NOMO-1 treated with dmso at 0.1 percent for 144 hours (cell line): Measurements from ENCODE around the gene EEFSEC.

ENCODE experiments used
- DNase-seq: peaks from one replicate; lab custom pipeline; 2025; ENCODE audit not compliant: unreplicated experiment; lab: John Stamatoyannopoulos, UW

The EEFSEC gene

DNA sequence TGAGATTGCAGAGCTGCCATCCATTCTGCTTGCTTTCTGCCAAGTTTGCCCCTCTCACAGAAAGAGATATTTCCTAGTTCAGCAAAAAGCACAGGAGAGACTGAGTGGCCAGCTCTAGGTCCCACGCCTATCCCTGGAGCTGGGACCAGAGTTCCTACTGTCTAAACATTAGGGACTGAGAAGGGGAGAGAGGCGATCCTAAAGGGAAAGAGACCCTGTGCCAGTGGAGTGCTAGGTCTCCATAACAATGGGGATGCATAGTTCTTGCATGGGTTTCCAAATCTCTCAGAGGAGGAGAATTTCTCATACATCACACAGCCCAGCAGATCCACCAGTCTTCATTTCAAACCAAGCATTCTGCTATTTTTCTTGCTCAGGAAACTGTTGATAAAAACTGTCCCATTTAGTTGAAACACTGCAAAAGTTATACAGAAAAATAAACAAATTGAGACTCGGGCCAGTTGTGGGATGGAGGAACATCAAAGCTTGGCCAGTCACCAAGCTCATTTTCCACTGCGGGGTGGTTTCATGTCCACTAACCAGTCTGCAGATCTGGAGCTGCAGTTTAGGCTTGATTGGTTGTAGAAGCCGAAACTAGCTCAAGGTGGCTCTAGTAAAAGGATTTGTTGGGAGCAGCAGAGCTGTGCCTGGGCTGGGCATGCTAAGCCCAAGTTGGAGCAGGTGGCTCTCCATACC is 62.7 kb downstream of the EEFSEC start:
- DNase-seq = no peak

DNA sequence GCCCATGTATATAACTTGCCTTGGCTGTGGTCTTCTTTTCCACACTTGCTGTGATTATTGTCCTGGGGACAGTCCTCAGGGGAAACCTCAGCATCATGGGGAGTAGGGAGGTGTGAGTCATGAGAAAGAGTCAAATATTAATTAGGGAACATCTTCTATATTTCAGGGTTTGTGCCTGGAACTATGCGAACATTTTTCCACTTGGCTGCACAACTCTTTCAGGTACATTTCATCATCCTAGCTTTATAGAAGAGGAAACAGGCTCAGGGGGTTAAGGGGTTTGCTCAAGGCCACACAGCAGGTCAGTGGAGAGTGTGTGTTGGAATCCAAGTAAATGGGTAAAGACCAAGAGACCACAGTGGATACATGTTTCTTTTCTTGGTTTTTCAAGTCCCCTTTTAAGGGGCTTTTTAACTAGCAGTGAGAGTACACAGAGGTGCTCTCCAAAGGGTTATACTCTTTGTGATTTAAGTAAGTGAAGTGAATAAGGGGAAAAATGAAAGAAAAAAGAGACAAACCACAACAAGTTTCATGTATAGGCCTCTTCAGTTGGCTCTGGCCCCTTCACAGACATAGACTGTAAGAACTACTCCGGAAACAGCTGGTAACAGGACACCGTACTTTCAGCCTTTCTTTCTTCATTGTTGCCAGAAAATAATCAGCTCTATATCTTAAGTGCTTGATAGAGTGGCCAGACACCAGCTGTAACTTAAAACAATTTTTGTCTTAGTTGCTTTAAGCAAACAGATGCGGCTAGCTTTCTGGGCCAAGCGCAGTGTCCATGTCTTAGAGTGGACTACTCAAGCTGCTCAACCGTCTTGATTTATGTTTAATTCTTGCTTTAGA is 64.6 kb downstream of the EEFSEC start:
- no peak for DNase-seq

DNA sequence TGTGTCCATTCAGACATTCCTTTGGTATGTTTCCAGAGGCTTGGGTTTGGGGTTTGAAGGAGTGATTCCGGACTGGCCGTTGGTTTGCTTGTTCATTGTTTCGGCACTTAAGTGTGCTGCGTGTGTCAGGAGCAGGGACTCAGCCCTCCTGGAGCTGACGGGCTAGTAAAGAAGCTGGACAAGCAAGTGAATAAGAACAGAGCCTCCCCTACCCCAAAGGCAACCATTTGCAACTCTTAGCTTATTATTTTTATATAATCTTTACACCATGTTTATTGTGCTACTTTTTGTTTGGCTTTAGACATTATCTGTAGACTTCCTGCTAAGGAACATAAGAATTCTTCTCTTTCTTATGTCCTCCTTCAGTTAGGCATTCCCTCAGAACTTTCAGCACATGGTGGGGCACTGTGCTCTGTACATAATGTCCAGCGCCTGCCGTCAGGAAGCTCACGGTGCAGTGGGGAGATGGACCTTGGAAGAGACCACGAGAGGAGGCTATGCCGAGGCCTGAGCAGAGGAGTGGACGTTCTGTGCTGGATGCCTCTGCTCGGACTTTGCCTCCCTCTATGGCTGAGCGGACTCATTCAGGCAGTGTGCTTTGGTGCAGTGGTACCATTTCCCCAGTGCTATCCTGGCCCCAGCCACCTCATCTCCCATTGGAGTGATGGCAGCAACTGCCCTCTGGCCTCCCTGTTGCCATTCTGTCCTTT is 65.4 kb downstream of the EEFSEC start:
- no peak for DNase-seq

DNA sequence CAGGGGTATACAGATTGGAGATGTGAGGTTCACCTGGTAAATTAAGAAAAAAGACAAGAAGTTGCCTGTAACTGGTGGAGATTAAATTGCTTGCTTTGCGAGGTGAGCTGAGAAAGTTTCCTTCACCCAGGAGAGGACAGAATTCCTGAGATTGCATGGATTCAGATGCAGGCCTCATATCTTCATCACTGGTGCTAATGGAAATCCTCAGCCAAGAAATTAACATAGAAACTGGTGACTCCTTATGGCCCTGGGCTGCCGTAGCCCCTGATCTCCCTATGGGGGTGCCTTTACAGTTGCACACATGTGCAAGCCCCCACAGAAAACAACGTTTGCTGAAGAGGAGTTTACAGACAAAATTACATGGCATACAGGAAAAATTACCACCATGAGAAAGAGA is 68.0 kb downstream of the EEFSEC start:
- no peak for DNase-seq

DNA sequence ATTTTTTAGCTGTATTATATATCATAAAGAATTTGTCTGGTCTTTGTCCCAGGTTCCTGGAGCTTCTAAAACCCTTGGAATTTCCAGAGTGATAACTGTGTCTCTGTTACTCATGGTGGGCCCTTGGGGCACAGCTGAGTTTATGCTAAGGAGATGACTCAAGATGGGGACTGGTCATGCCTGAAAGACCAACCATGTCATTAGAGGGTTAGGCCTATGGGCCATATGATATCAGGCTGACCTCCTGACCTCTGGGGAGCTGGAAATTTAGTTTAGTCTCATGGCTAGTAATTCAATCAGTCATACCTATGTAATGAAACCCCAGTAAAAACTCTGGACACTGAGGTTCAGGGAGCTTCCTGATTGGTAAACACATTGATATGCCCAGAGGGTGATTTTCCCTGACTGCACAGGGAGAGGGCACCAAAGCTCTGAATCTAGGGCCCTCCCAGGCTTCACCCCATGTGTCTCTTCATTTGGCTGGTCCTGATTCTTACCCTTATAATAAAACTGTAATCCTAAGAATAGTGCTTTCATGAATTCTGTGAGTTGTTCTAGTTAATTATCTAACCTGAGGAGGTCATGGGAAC is 69.6 kb downstream of the EEFSEC start:
- no peak for DNase-seq

DNA sequence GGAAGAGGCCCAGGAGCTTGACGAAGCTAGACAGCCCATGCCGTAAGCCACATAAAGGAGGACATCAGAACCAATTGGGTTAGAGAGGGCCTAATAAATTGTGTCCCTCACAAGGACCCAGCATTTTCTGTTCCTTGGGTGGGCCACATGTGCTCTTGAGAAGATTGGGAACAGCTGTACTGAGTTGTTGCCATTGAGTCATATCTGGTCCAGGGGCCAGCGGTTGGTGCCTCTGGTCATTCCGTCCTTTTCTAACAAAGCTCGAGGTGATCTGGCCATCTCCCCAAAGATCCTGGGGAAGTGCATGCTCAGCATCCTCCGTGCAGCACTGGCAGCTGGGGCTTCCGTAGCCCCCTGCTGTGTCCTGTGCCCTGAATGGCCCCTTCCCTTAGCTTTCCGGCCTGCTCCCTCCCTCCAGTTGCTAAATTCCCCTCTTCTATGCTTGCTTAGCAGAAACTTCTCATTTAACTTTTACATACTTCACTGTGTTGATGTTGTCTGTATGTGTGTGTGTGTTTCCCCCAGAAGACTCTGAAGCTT is 73.0 kb downstream of the EEFSEC start:
- no peak for DNase-seq

DNA sequence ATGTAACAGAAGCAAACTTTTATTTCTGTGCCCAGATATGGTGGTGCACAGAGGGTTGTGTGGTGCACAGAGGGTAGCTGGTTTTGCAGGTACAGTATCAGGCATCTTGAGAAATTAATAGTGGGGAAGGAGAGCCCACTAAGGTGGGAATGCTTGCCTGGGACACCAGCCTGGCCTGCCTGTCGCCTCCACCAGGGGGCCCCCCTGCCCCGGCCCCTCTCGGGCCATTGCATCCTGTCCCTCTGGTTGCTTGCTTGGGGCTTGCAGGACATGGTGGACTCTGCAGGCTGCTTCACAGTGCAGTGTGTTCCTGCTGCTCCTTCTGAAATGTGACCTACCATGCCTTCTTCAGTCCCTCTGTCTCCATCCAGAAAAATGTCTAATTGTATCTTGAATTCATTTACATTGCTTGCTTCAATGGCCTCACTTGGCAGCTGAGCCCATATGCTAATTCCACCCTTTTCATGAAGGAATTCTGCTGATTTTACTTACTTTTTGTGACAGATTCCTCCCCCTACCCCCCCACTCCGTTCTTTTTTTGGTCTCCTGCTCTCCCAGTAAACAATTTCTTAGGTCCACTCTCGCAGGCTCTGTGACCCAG is 73.6 kb downstream of the EEFSEC start:
- DNase-seq = no peak

DNA sequence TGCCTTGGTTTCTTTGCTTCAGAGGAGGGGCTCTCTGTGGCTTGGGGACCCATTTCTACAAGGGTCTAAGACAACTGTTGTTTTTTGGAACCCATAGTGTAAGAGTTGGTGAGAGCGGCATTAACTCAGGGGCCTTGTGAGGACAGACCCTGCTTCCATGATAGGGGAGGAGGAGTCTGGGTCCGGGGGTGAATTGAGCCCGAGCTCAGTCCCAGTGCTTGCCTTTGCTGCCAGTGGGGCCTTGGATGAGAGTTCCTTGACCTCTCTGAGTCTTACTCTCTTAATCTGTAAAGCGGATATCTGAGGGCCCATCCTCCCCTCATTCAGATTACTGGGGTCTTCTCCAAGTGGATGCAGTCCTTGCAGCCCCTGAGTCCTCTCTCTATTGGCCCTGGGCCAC is 74.2 kb downstream of the EEFSEC start:
- no peak for DNase-seq

DNA sequence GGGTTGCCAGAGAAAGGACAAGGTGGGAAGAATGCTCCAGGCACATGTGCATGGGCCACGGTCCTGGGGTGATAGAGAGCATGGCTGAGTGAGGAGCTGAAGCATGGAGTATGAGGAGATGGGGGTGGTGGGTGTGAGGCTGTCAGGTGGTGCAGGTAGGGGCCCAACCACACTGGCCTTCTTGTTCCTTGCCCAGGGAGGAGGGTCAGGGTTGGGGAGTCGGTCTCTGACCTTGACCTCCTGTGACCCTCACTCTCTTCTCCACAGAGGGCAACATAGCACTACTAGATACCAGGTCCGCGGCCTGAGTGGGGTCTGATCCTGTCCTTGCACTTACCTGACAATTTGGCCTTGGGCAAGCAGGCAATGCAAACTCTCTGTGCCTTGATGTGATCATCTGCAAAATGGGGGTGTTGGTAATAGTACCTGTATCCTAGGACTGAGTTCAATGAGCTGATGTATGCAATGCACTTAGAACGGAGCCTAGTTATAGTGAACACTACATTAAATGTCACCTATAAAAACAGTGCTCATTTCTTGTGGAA is 75.2 kb downstream of the EEFSEC start:
- no peak for DNase-seq

DNA sequence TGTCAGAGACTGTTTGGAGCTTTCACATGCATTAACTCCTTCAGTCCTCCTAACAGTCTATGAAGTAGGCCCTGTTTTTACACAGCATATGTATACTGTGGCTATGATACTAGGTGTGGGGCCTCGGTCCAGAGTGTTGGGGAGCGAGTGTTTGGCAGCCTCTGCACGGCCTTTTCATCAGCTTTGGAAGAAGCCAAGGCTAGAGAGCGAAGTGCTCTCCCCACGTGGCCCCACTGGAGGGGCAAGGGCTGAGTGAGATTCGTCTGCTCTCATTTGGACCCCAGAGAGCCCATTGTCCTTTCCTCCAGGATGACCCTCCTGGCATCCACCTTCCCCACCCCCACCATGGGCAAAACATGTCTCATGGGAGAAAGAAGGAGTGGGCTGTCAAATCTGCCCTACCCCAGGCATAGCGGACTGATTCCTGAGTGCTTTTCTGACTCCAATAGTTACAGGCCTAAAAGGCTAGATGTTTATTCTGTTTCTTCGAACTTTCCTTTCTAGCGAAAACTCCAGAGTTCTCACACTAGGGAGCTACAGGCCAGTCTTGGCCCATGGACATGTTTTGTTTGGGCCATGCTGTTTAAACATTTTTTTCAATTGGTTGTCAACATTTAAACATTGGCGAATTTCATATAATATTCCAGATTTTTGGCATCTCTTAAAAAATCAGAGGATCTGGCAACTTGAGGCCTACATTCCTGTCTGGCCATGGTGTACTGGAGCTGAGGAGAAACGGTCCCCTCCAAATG is 76.0 kb downstream of the EEFSEC start:
- DNase-seq = no peak

DNA sequence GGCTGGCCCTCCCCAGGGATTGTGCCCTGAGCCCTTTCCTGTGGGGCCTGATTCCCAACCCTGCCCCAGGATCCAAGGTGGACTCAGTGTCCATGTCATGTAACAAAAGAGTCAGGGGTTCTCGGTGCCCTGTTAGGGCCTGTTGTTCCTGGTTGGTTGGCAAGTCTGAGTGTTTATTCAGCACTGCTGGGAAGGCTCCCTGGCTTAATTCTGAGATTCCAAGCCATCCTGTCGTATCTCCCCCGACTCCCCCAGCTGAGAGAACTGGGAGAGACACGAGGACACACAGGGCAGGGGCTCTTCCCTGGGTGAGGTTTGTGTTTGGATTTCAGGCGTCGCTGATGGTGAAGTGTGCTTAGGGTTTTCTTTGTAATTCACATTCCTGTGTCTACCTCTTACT is 78.3 kb downstream of the EEFSEC start:
- DNase-seq = no peak

DNA sequence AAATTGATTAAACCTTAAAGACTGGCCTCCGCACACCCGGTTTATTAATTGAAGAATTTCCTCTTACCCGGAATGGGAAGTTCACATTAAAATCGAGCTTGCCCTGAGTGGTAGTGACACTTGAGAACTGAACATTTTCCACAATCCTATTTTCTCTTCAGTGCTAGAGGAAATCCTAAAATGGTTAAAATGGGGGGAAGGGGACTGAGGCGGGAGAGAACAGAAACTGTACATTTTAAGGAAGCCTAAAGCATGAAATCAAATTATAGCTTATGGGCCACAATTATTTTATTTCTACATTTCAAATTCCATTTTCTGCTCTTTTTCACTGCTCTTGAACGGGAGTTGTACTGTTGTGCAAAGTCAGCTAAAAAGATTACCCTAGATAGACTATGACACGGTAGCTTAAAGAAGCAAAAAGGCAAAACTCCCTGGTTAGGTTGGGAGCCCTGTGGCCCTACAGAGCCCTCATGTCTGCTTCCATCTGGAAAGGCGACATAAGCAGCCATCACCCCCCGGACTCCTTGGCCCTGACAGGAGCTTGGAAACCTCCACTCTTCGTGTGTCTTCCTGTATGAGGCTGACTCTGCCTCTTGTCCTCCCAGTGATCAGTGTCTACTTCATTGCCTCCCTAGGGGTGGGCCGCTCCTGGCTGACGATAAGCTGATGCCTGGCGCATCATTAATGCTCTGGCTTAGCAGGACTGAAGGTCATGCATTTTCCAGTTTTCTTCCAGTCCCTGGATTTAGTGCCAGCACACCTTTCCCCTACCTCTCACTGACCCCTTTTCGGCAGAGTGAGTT is 79.3 kb downstream of the EEFSEC start:
- DNase-seq = no peak

DNA sequence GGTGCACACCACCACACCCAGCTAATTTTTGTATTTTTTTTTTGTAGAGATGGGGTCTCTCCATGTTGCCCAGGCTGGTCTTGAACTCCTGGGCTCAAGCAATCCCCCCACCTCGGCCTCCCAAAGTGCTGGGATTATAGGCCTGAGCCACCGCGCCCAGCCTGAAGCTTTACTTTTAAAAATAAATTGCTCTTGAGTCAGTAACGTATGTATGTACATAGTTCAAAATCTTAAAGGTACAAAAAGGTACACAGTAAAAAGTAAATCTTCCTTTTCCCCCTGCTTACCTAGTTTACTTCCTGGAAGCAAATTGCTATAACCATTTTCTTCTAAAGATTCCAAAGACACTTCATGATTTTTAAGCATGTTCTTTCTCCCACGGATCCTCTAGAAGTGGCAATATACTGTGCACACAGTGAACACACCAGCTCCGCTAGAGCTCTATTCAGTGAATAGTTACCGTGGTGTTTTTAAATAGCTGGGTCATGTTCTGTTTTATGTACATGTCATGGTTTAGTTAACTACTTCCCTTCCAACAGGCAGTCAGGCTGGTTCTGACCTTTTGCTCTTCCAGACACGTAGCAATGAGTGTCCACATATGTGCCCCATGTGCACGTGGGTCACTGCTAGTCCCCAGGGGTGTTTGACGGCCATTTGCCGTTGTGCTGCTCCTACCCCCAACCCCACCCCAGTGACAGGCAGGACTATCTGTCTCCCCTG is 82.1 kb downstream of the EEFSEC start:
- DNase-seq = no peak

DNA sequence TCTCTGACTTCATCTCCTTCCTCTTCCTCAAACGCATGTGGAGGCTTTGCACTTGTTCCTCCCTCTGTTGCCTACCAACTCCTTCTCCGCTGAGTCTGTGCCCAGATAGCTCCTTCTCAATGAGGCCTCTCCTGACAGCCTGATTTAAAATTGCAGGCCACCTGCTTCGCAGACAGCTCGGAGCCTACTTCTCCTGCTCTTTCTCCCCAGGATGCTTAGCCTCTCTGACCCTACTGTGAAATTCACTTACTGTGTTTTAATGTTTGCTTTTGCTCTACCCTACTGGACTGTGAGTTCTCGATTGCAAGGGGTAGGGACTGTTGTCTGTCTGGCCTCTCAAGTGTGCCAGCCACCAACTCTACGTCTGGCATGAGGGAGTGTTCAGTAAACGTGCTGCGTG is 83.4 kb downstream of the EEFSEC start:
- no peak for DNase-seq

DNA sequence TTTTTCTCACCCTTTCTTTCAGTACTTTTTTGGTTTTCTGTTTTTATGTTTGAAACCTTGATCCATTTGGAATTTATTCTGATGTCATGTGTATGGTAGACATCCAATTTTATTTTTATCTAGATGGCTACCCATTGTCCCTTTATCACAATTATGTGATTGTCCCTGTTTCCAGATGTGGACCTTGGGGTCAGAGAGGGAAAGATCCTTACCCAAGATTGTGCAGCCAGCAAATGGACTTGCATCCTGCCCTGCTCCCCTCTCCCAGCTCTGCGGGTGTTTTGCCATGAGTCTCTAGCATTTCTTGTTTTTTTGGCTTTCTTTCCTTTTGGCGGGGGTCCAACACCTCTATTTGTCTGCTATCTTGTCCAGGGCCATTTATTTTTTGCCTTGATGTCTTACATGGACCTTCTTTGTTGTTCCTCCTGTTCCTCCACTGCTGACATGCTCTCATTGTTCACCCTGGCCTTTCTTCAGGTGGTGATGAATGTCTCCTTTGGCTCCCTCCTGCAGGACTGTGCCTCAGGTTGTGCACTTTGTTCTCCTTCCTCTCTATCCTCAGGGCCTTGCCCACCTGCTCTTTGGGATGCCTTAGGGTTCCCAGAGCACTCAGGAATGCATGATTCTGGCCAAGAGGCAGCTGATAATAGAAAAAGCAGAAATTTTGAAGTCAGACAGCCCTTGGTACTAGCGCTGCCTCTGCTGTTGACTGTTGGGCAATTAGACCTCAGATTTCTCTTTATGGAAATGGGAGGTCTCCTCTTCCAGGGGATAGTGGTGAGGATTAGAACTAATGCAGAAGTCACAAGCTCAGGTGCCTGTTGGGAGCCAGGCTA is 84.3 kb downstream of the EEFSEC start:
- DNase-seq = no peak

DNA sequence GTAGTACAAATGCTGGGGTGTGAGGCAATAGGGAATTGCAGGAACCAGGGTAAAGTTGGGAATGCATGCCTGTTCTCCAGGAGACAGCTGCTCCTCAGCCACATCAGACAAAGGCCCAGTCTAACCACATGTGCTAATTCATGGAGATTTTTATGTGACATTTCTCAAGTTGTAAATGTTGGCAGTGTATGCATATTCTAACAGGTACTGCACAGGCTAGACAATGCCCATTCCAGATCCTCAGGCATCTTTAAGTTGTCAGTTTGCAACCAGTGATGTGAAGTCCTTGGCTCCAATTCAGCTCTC is 84.9 kb downstream of the EEFSEC start:
- no peak for DNase-seq

DNA sequence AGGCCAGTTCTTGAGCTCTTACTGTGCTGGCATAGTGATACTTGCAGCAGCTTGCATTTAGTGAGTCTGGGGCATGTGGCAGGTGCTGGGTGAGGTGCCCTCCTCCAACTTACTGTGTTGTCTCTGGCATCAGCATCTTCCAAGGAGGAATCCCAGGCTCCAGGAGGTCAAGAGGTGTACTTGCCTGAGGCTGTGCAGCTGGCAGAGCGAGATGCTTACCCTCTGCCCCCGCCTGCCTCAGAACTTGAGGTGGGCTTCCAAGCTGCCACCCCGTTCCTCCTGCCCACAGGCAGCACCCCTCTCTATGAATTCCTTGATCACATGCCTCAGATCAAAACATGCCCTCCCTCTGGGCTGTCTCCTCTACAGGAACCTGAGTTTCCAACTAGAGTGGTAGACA is 86.0 kb downstream of the EEFSEC start:
- DNase-seq = no peak

DNA sequence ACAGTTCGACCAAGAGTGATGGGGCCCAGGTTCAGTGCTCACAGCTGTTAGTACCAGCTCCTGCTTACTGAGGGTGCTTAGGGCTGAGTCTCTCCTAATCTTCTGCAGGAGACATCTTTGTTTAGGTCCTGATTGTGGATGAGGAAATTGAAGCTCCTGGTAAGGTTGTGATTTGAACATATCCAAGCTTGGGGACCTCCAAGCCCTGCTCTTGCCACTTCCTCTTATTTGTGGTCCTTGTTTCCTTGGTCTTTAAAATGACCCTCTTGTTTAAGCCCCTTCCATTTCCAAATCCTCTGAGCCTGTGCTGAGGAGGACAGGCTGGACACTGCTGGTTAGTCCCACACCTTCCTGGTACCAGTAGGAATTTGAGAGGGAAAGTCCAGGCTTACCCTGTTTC is 87.0 kb downstream of the EEFSEC start:
- DNase-seq = no peak
